Measurements from ENCODE around the gene GPR152.

The GPR152 gene

GRCh38 chr11:67452141-67452952 lies at the start of gene GPR152:
GPR152 (minus strand) TSS chr11:67452729; CDS start chr11:67452724, 5 bp downstream.
- in situ Hi-C loops (cut with MboI; ENCODE audit: low sequenced_read_pairs) = no loop called here

GRCh38 chr11:67501854-67502253 lies 49.3 kb upstream of the GPR152 start:
- in situ Hi-C loops (cut with MboI; ENCODE audit: low sequenced_read_pairs) = no loop called here

- in situ Hi-C loops (cut with MboI; ENCODE audit: low sequenced_read_pairs) = no loop called here
Measured at GRCh38 chr11:67500831-67501715, 48.5 kb upstream of the GPR152 start.

GRCh38 chr11:67500484-67500821 lies 47.9 kb upstream of the GPR152 start:
- in situ Hi-C loops (cut with MboI; ENCODE audit: low sequenced_read_pairs) = no loop called here

GRCh38 chr11:67499808-67500483 lies 47.4 kb upstream of the GPR152 start:
- in situ Hi-C loops (cut with MboI; ENCODE audit: low sequenced_read_pairs) = no loop called here

GRCh38 chr11:67498544-67498972 lies 46.0 kb upstream of the GPR152 start:
- in situ Hi-C loops (cut with MboI; ENCODE audit: low sequenced_read_pairs) = no loop called here

- in situ Hi-C loops (cut with MboI; ENCODE audit: low sequenced_read_pairs) = no loop called here
Measured at GRCh38 chr11:67497656-67498291, 45.2 kb upstream of the GPR152 start.

- in situ Hi-C loops (cut with MboI; ENCODE audit: low sequenced_read_pairs) = no loop called here
Measured at GRCh38 chr11:67496113-67496512, 43.6 kb upstream of the GPR152 start.

GRCh38 chr11:67495234-67496005 lies 42.9 kb upstream of the GPR152 start:
- in situ Hi-C loops (cut with MboI; ENCODE audit: low sequenced_read_pairs) = no loop called here

- in situ Hi-C loops (cut with MboI; ENCODE audit: low sequenced_read_pairs) = no loop called here
Measured at GRCh38 chr11:67494371-67495233, 42.1 kb upstream of the GPR152 start.

GRCh38 chr11:67493548-67494370 lies 41.2 kb upstream of the GPR152 start:
- in situ Hi-C loops (cut with MboI; ENCODE audit: low sequenced_read_pairs) = no loop called here

- in situ Hi-C loops (cut with MboI; ENCODE audit: low sequenced_read_pairs) = no loop called here
Measured at GRCh38 chr11:67492801-67493547, 40.4 kb upstream of the GPR152 start.

GRCh38 chr11:67492069-67492727 lies 39.7 kb upstream of the GPR152 start:
- in situ Hi-C loops (cut with MboI; ENCODE audit: low sequenced_read_pairs) = no loop called here

GRCh38 chr11:67491276-67492068 lies 38.9 kb upstream of the GPR152 start:
- in situ Hi-C loops (cut with MboI; ENCODE audit: low sequenced_read_pairs) = no loop called here

- in situ Hi-C loops (cut with MboI; ENCODE audit: low sequenced_read_pairs) = no loop called here
Measured at GRCh38 chr11:67490727-67491065, 38.2 kb upstream of the GPR152 start.
